Activated naive CD8-positive, alpha-beta T cell treated with anti-CD3 and anti-CD28 coated beads, Interleukin-2, amount 50 U/mL, for 24 hours (primary cell): ENCODE measurements around the gene HNRNPUL1.
"Not testable (repeated sequence)": the region's sequence is repeated elsewhere in the genome, so short reads cannot be mapped to it uniquely, and the experiment has no call there.

Source experiments
- ATAC-seq: fragments of 150-1000 bp; cut with Tn5 transposase; one replicate; pipeline ENCODE4 v1.10.0; 2021
- DNase-seq: peaks from one replicate; pipeline ENCODE4 v3.0.0; 2021
- H3K27ac Mint-ChIP-seq: one replicate; pipeline ENCODE4 v1.8.0; 2021; ENCODE audit warnings: mild to moderate bottlenecking, mixed read lengths
- H3K27me3 Mint-ChIP-seq: one replicate; pipeline ENCODE4 v1.8.0; 2021; ENCODE audit warnings: mixed read lengths
- H3K36me3 Mint-ChIP-seq: one replicate; pipeline ENCODE4 v1.8.0; 2021; ENCODE audit warnings: low read depth, mixed read lengths
- H3K4me1 Mint-ChIP-seq: one replicate; pipeline ENCODE4 v1.8.0; 2021; ENCODE audit warnings: mixed read lengths
- H3K4me3 Mint-ChIP-seq: one replicate; pipeline ENCODE4 v1.8.0; 2021; ENCODE audit warnings: mild to moderate bottlenecking, moderate library complexity, mixed read lengths
- H3K9me3 Mint-ChIP-seq: one replicate; pipeline ENCODE4 v1.8.0; 2021; ENCODE audit warnings: mixed read lengths

HNRNPUL1 gene

GRCh38 chr19:41226874-41227390, 37.2 kb upstream of the HNRNPUL1 start:
- H3K9me3 Mint-ChIP-seq = no peaks in the 10 kb centered on the region
- DNase-seq (peak; percentile 21), ATAC-seq (peak; percentile 34)
- H3K27me3 Mint-ChIP-seq = peaks cover 23% of the 10 kb centered on the region
- peaks cover 45% of the 10 kb centered on the region for H3K4me1 Mint-ChIP-seq
- peak overlapping the region; percentile 82 for H3K4me3 Mint-ChIP-seq
- H3K36me3 Mint-ChIP-seq = no peaks in the 10 kb centered on the region
- peak overlapping the region; percentile 89 for H3K27ac Mint-ChIP-seq

GRCh38 chr19:41228486-41228885, 35.7 kb upstream of the HNRNPUL1 start:
- Mint-ChIP-seq H3K36me3 (no peaks in the 10 kb centered on the region), H3K27ac (no peak overlapping the region), H3K4me3 (no peak overlapping the region), H3K4me1 (peaks cover 40% of the 10 kb centered on the region), H3K27me3 (peaks cover 18% of the 10 kb centered on the region), H3K9me3 (no peaks in the 10 kb centered on the region)
- no peak for ATAC-seq
- no peak for DNase-seq

GRCh38 chr19:41229338-41229737, 34.8 kb upstream of the HNRNPUL1 start:
- not testable (repeated sequence) for H3K27ac Mint-ChIP-seq, H3K9me3 Mint-ChIP-seq, ATAC-seq, DNase-seq, H3K36me3 Mint-ChIP-seq, H3K4me3 Mint-ChIP-seq
- peaks cover 11% of the 10 kb centered on the region for H3K27me3 Mint-ChIP-seq
- peaks cover 31% of the 10 kb centered on the region for H3K4me1 Mint-ChIP-seq

- ATAC-seq = no peak
- H3K9me3 Mint-ChIP-seq = no peaks in the 10 kb centered on the region
- peaks cover 24% of the 10 kb centered on the region for H3K4me1 Mint-ChIP-seq
- no peaks in the 10 kb centered on the region for H3K36me3 Mint-ChIP-seq
- no peak overlapping the region for H3K27ac Mint-ChIP-seq
- H3K27me3 Mint-ChIP-seq = peaks cover 6% of the 10 kb centered on the region
- DNase-seq = no peak
- H3K4me3 Mint-ChIP-seq = no peak overlapping the region
Observed at GRCh38 chr19:41230067-41230857, 33.9 kb upstream of the HNRNPUL1 start.

- Mint-ChIP-seq H3K9me3 (no peaks in the 10 kb centered on the region), H3K27me3 (no peaks in the 10 kb centered on the region), H3K4me3 (no peak overlapping the region), H3K36me3 (no peaks in the 10 kb centered on the region), H3K27ac (no peak overlapping the region), H3K4me1 (peaks cover 5% of the 10 kb centered on the region)
- no peak for DNase-seq
- no peak for ATAC-seq
Observed at GRCh38 chr19:41232686-41233085, 31.5 kb upstream of the HNRNPUL1 start.

GRCh38 chr19:41233748-41234240, 30.4 kb upstream of the HNRNPUL1 start:
- Mint-ChIP-seq H3K4me3 (no peak overlapping the region), H3K27me3 (no peaks in the 10 kb centered on the region), H3K27ac (no peak overlapping the region), H3K4me1 (no peaks in the 10 kb centered on the region), H3K9me3 (no peaks in the 10 kb centered on the region), H3K36me3 (no peaks in the 10 kb centered on the region)
- DNase-seq = no peak
- ATAC-seq = no peak

GRCh38 chr19:41234512-41235168, 29.5 kb upstream of the HNRNPUL1 start:
- H3K36me3 Mint-ChIP-seq = no peaks in the 10 kb centered on the region
- ATAC-seq (no peak), DNase-seq (no peak)
- no peak overlapping the region for H3K4me3 Mint-ChIP-seq
- no peak overlapping the region for H3K27ac Mint-ChIP-seq
- no peaks in the 10 kb centered on the region for H3K9me3 Mint-ChIP-seq
- H3K27me3 Mint-ChIP-seq = no peaks in the 10 kb centered on the region
- H3K4me1 Mint-ChIP-seq = no peaks in the 10 kb centered on the region

GRCh38 chr19:41235480-41235879, 28.7 kb upstream of the HNRNPUL1 start:
- no peaks in the 10 kb centered on the region for H3K9me3 Mint-ChIP-seq
- no peaks in the 10 kb centered on the region for H3K36me3 Mint-ChIP-seq
- no peaks in the 10 kb centered on the region for H3K4me1 Mint-ChIP-seq
- H3K27me3 Mint-ChIP-seq = no peaks in the 10 kb centered on the region
- no peak overlapping the region for H3K4me3 Mint-ChIP-seq
- no peak for DNase-seq
- ATAC-seq = no peak
- H3K27ac Mint-ChIP-seq = no peak overlapping the region

GRCh38 chr19:41238244-41238643, 25.9 kb upstream of the HNRNPUL1 start:
- H3K36me3 Mint-ChIP-seq = no peaks in the 10 kb centered on the region
- H3K27ac Mint-ChIP-seq = no peak overlapping the region
- no peak for DNase-seq
- H3K27me3 Mint-ChIP-seq = no peaks in the 10 kb centered on the region
- no peak for ATAC-seq
- H3K4me3 Mint-ChIP-seq = no peak overlapping the region
- H3K9me3 Mint-ChIP-seq = no peaks in the 10 kb centered on the region
- H3K4me1 Mint-ChIP-seq = no peaks in the 10 kb centered on the region

- H3K27me3 Mint-ChIP-seq = no peaks in the 10 kb centered on the region
- no peak for DNase-seq
- H3K27ac Mint-ChIP-seq = no peak overlapping the region
- ATAC-seq = no peak
- no peaks in the 10 kb centered on the region for H3K36me3 Mint-ChIP-seq
- no peak overlapping the region for H3K4me3 Mint-ChIP-seq
- H3K4me1 Mint-ChIP-seq = no peaks in the 10 kb centered on the region
- no peaks in the 10 kb centered on the region for H3K9me3 Mint-ChIP-seq
Observed at GRCh38 chr19:41239363-41239762, 24.8 kb upstream of the HNRNPUL1 start.

- ATAC-seq = no peak
- Mint-ChIP-seq H3K36me3 (no peaks in the 10 kb centered on the region), H3K4me1 (no peaks in the 10 kb centered on the region), H3K4me3 (no peak overlapping the region), H3K27ac (no peak overlapping the region), H3K9me3 (no peaks in the 10 kb centered on the region), H3K27me3 (no peaks in the 10 kb centered on the region)
- DNase-seq = no peak
Observed at GRCh38 chr19:41239961-41240574, 24.1 kb upstream of the HNRNPUL1 start.

GRCh38 chr19:41241859-41242258, 22.3 kb upstream of the HNRNPUL1 start:
- H3K4me1 Mint-ChIP-seq = peaks cover 4% of the 10 kb centered on the region
- DNase-seq = no peak
- H3K27ac Mint-ChIP-seq = no peak overlapping the region
- H3K9me3 Mint-ChIP-seq = no peaks in the 10 kb centered on the region
- no peak overlapping the region for H3K4me3 Mint-ChIP-seq
- H3K27me3 Mint-ChIP-seq = no peaks in the 10 kb centered on the region
- no peak for ATAC-seq
- no peaks in the 10 kb centered on the region for H3K36me3 Mint-ChIP-seq

GRCh38 chr19:41244117-41244516, 20.1 kb upstream of the HNRNPUL1 start:
- H3K27ac Mint-ChIP-seq = no peak overlapping the region
- H3K36me3 Mint-ChIP-seq = no peaks in the 10 kb centered on the region
- DNase-seq (no peak), ATAC-seq (no peak)
- H3K4me1 Mint-ChIP-seq = peaks cover 4% of the 10 kb centered on the region
- H3K27me3 Mint-ChIP-seq = no peaks in the 10 kb centered on the region
- no peak overlapping the region for H3K4me3 Mint-ChIP-seq
- H3K9me3 Mint-ChIP-seq = no peaks in the 10 kb centered on the region

- no peaks in the 10 kb centered on the region for H3K9me3 Mint-ChIP-seq
- H3K27ac Mint-ChIP-seq = no peak overlapping the region
- DNase-seq (no peak), ATAC-seq (peak; percentile 74)
- H3K27me3 Mint-ChIP-seq = no peaks in the 10 kb centered on the region
- H3K36me3 Mint-ChIP-seq = no peaks in the 10 kb centered on the region
- no peak overlapping the region for H3K4me3 Mint-ChIP-seq
- H3K4me1 Mint-ChIP-seq = peaks cover 4% of the 10 kb centered on the region
Observed at GRCh38 chr19:41245843-41246242, 18.3 kb upstream of the HNRNPUL1 start.

GRCh38 chr19:41248895-41249294, 15.3 kb upstream of the HNRNPUL1 start:
- no peak overlapping the region for H3K4me3 Mint-ChIP-seq
- peaks cover 2% of the 10 kb centered on the region for H3K27me3 Mint-ChIP-seq
- no peaks in the 10 kb centered on the region for H3K9me3 Mint-ChIP-seq
- H3K27ac Mint-ChIP-seq = no peak overlapping the region
- DNase-seq (no peak), ATAC-seq (no peak)
- no peaks in the 10 kb centered on the region for H3K36me3 Mint-ChIP-seq
- peaks cover 4% of the 10 kb centered on the region for H3K4me1 Mint-ChIP-seq
